B cell (primary cell): ENCODE data around the gene ASXL2.

Experiments used
- CTCF ChIP-seq: fragments of 200-600 bp; IDR thresholded peaks from one replicate; pipeline ENCODE4 v1.8.0; 2022; ENCODE audit warnings: antibody characterized with exemption, mild to moderate bottlenecking
- EZH2 ChIP-seq: IDR thresholded peaks from 2 replicates; pipeline ENCODE4 v1.6.1; 2012; ENCODE audit warnings: borderline replicate concordance, low read depth, mild to moderate bottlenecking, moderate library complexity, low read length; ENCODE audit not compliant: insufficient read depth, poor library complexity, severe bottlenecking

DNA sequence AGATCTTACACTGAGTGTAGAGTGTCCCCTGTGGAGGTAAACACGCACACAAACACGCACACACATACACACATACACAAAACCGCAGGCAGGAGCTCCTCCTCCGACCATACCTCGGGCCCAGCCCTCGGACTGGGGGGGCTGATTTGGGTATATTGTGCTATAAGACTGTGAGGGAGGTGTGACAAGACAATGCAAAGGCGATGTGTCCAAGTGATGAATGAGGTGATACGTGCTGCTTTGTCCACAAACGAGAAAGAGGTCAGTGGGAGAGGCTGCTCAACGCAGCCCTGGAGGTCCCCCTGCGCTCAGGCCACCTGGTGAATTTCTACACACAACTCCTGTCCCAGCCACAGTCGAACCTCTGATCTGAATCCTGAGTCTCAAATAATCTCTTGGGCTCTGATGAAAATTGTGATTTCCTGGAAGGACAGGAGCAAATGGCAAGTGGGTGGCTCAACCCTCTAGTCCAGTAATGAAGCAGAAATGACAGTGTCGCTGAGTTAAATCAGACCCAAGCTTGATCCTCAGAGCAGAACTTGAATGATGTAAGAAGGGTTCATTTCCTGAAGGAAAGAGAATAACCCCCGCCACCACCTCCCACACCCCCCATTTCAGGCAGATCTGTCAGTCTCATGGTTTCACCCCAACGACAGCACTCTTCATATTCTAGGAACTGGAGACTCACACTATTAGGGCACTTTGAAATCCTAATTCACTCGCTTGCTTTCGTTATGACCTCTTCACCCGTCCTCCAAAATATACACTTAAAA lies 48.9 kb upstream of the ASXL2 start:
- no peak for TF ChIP-seq CTCF
- no peak for TF ChIP-seq EZH2
